Measurements from ENCODE around the gene ATP10B. TPM values are rescaled to one million over a fixed set of nuclear protein-coding genes. Genes with fewer than 3 reads are reported as not detected.

ATP10B gene
- total and polyA plus RNA-seq, 10 of the 15 experiments (the other 5 are each of a cell fraction or from before 2014, with no cell fraction given) = not detected

- H3K4me1 ChIP-seq (ENCODE audit: control insufficient read depth, insufficient read depth, low read length) = no peaks in the 10 kb centered on the region
- no peak overlapping the region for H3K4me2 ChIP-seq (ENCODE audit: control insufficient read depth, insufficient read depth)
- in situ Hi-C loops (cut with MboI) = no loop called here
- ChIA-PET RAD21 (ENCODE audit: unreplicated experiment) (no interaction called here), POLR2A (no interaction called here), SMC1A (ENCODE audit: uncharacterized antibody, unreplicated experiment) (no interaction called here), CTCF (interaction anchor here (1.3 kb wide), 1 partner anchor 256 kb away, joined by 5 read pairs; no protein-coding TSS in a partner anchor)
- H3K27ac ChIP-seq (ENCODE audit: control insufficient read depth, insufficient read depth) = no peak overlapping the region
- intact Hi-C loops (cut with micrococcal nuclease; ENCODE audit: unreplicated experiment) = no loop called here
- H3K27me3 ChIP-seq (replicated peaks in 1 of 2; ENCODE audit: control insufficient read depth in 2 of 2, insufficient read depth in 2 of 2, low read length in 1 of 2) = no peaks in the 10 kb centered on the region
- ATAC-seq = no peak
- no peak for FAIRE-seq
- H3K4me3 ChIP-seq = no peak overlapping the region
- no TSS peak for BruUV-seq (replicated peaks)
- no peaks in the 10 kb centered on the region for H3K36me3 ChIP-seq (ENCODE audit: control insufficient read depth in 2 of 2, insufficient read depth in 2 of 2, low read length in 1 of 2)
- no peak for DNase-seq (ENCODE audit: low read depth, low spot score)
- no peaks in the 10 kb centered on the region for H3K9me3 ChIP-seq (replicated peaks; ENCODE audit: control insufficient read depth, insufficient read depth, low read length)
- H2AFZ ChIP-seq (ENCODE audit: control insufficient read depth, low read depth, low read length) = no peak overlapping the region
- no peaks in the 10 kb centered on the region for H3K79me2 ChIP-seq (ENCODE audit: control insufficient read depth, insufficient read depth, low read length)
- 10% methylated on average over 7 of the region's 7 CpGs for WGBS (ENCODE audit: insufficient coverage, insufficient replicate concordance, low lambda C conversion rate, missing lambda C conversion rate)
- TF ChIP-seq KLF5 (IDR thresholded peaks at IDR 0.05; ENCODE audit: partially characterized antibody) (no peak), TCF3 (IDR thresholded peaks at IDR 0.05; ENCODE audit: borderline replicate concordance, insufficient read depth, low read depth, low read length) (no peak), HCFC1 (IDR thresholded peaks at IDR 0.05; ENCODE audit: low read length) (no peak), ZNF274 (IDR thresholded peaks at IDR 0.05; ENCODE audit: insufficient read depth, insufficient read length) (no peak), PAX5 (IDR thresholded peaks at IDR 0.05; ENCODE audit: borderline replicate concordance, low read depth, low read length) (no peak), NFYA (IDR thresholded peaks at IDR 0.05; ENCODE audit: borderline replicate concordance, low read depth, low read length) (no peak), GABPA (IDR thresholded peaks at IDR 0.05; ENCODE audit: low read depth) (no peak), NR2F1 (conservative IDR thresholded peaks at IDR 0.05) (no peak), IRF4 (IDR thresholded peaks at IDR 0.05; ENCODE audit: low read depth, low read length) (no peak), YY1 (IDR thresholded peaks at IDR 0.05; ENCODE audit: low read depth, low read length) (no peak)
- TF ChIP-seq, protein P1, sequence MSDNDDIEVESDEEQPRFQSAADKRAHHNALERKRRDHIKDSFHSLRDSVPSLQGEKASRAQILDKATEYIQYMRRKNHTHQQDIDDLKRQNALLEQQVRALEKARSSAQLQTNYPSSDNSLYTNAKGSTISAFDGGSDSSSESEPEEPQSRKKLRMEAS (IDR thresholded peaks at IDR 0.05; ENCODE audit: low read depth, low read length) = no peak
- TF ChIP-seq, protein P2, sequence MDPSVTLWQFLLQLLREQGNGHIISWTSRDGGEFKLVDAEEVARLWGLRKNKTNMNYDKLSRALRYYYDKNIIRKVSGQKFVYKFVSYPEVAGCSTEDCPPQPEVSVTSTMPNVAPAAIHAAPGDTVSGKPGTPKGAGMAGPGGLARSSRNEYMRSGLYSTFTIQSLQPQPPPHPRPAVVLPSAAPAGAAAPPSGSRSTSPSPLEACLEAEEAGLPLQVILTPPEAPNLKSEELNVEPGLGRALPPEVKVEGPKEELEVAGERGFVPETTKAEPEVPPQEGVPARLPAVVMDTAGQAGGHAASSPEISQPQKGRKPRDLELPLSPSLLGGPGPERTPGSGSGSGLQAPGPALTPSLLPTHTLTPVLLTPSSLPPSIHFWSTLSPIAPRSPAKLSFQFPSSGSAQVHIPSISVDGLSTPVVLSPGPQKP (IDR thresholded peaks at IDR 0.05; ENCODE audit: low read depth, low read length) = no peak
- H4K20me1 ChIP-seq (ENCODE audit: control insufficient read depth, insufficient read depth) = no peaks in the 10 kb centered on the region
- H3K9ac ChIP-seq (ENCODE audit: control insufficient read depth, insufficient read depth, low read length) = no peak overlapping the region
Measured at GRCh38 chr5:160693831-160694465, 158.1 kb downstream of the ATP10B start.

Data from GM12878 (cell line).